VCaP (cell line): ENCODE data around the gene ABHD2.

ENCODE experiments used
- H3K27ac ChIP-seq: fragments of 450-650 bp; 2 replicates; pipeline ENCODE4 v1.5.1; 2017
- TF ChIP-seq, protein P1 (sequence below): fragments of 450-650 bp; conservative IDR thresholded peaks from 2 replicates; pipeline ENCODE4 v1.5.1; 2017; ENCODE audit warnings: mild to moderate bottlenecking, moderate library complexity

Gene ABHD2

GRCh38 chr15:89186803-89187202 lies 98.5 kb downstream of the ABHD2 start:
- TF ChIP-seq, protein P1, sequence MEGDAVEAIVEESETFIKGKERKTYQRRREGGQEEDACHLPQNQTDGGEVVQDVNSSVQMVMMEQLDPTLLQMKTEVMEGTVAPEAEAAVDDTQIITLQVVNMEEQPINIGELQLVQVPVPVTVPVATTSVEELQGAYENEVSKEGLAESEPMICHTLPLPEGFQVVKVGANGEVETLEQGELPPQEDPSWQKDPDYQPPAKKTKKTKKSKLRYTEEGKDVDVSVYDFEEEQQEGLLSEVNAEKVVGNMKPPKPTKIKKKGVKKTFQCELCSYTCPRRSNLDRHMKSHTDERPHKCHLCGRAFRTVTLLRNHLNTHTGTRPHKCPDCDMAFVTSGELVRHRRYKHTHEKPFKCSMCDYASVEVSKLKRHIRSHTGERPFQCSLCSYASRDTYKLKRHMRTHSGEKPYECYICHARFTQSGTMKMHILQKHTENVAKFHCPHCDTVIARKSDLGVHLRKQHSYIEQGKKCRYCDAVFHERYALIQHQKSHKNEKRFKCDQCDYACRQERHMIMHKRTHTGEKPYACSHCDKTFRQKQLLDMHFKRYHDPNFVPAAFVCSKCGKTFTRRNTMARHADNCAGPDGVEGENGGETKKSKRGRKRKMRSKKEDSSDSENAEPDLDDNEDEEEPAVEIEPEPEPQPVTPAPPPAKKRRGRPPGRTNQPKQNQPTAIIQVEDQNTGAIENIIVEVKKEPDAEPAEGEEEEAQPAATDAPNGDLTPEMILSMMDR, result no peak
- no peak overlapping the region for H3K27ac ChIP-seq

- H3K27ac ChIP-seq, result no peak overlapping the region
- TF ChIP-seq, protein P1, result no peak
Observed at GRCh38 chr15:89187301-89187985, 99.2 kb downstream of the ABHD2 start.

DNA sequence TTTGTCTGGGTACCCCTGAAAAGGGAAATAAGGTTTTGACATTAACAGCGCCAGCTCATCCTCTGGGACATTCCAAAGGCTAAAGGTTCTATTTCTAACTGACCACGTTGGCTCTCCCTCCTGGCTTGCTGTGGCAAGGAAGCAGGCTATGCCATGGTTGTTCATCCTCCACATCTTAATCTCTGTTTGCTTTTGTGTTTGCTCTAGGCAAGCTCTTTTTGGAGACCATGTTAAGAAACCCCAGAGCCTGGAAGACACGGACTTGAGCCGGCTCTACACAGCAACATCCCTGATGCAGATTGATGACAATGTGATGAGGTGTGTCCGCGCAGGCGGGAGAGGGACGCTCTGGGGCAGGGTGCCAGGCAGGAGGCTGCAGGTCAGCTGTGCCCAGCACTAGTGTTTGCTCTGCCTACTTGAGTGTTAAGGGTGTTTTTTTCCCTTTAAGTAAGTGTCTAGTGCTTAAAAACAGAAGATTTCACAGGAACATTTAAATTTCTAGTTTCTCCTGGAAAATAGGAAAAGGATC lies 99.8 kb downstream of the ABHD2 start:
- TF ChIP-seq, protein P1, result no peak
- no peak overlapping the region for H3K27ac ChIP-seq

DNA sequence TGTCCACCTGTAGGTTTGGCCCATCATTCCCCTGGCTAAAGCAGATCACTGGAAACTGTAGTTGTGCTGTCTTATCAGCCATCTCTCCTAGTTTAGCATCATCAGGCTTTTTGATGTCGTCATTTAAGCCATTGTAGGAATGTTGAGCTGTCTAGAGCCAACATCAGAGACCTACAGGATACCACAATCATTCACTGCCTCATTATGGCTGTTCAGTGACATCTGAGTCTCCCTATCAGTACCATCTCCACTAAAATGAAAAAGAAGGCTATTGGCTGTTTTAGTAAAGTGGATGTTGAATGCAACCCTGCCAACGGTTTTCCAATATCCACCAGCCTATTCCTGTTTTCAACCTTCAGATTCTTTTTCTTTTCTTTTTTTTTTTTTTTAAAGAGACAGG lies 103.9 kb downstream of the ABHD2 start:
- peak overlapping the region; percentile 35; the same call in 1 of the 2 replicates for H3K27ac ChIP-seq
- TF ChIP-seq, protein P1, result no peak

GRCh38 chr15:89192766-89193165 lies 104.5 kb downstream of the ABHD2 start:
- TF ChIP-seq, protein P1, result no peak
- H3K27ac ChIP-seq, result peak overlapping the region; percentile 35; the same call in 1 of the 2 replicates

GRCh38 chr15:89194608-89195007 lies 106.4 kb downstream of the ABHD2 start:
- TF ChIP-seq, protein P1, result no peak
- H3K27ac ChIP-seq, result no peak overlapping the region

DNA sequence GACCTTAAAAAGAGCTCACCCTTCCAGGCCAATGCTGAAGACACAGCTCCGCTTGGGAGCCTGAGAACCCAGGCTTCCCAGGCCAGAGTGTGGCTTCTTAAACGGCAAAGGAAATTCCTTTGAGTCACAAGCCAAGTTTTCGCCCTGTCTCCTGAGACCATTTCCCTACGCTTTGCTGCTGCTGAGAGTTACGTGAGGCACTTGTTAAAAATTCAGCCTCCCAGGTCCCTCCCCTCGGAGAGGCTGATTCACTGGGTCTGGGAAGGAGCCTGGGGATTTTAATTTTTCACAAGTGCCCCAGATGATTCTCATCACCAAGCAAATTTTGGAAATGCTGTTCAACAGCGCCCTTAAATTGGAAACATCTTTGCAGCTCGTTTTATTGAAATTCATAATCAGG lies 107.6 kb downstream of the ABHD2 start:
- TF ChIP-seq, protein P1, result no peak
- H3K27ac ChIP-seq, result no peak overlapping the region
